OCI-LY7 (cell line): ENCODE results near the gene CSNK1D.

ENCODE experiments used
- EZH2phosphoT487 ChIP-seq: fragments of 200-600 bp; sonication (generic); IDR thresholded peaks from 2 replicates; pipeline ENCODE4 v1.6.1; 2018; ENCODE audit warnings: low read depth, borderline replicate concordance, mild to moderate bottlenecking, mixed run types, antibody characterized with exemption, low read length, moderate library complexity, mixed read lengths
- TF ChIP-seq, protein P1 (sequence below): fragments of 200-600 bp; sonication (generic); conservative IDR thresholded peaks from 2 replicates; pipeline ENCODE4 v1.5.1; 2014; ENCODE audit warnings: mild to moderate bottlenecking, antibody characterized with exemption, low read length, moderate library complexity, mixed read lengths

DNA sequence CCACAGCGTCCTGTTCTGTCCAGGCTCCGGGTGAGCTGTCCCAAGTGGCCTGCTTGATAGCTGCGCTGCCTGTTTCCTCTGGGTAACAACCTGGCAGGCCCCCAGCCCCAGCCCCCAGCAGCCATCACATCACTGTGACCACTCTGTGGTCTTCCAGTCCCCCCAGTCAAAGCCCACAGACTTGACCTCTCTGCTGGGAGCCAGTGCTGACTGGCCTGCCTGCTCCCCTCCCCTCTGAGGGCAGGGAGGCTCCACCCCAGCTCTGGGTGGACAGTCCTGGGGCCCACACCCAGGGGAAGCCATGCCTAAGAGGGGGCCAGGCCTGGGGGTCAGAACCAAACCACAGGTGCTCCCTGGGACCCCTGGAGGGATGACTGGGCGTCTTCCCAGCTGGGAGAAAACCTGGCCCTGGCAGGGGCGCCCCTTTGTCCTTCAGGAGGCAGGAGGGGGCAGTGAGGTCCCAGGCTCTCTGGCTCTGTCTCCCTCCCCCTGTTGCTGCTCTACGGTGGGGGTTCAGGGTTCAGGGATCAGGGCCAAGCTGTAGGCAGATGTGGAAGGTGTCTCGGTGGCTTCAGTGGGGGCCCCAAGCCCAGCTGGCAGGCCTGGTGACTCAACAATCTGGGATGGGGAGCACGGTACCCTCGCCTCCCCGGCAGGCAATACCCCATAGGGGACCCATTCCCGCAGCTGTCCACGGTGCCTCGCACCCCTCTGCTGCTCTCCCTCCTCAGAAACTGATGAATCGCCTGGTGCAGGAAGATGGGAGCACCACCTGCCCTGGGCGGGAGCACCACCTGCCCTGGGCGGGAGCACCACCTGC is 46.5 kb downstream of the CSNK1D start:
- TF ChIP-seq, protein P1, sequence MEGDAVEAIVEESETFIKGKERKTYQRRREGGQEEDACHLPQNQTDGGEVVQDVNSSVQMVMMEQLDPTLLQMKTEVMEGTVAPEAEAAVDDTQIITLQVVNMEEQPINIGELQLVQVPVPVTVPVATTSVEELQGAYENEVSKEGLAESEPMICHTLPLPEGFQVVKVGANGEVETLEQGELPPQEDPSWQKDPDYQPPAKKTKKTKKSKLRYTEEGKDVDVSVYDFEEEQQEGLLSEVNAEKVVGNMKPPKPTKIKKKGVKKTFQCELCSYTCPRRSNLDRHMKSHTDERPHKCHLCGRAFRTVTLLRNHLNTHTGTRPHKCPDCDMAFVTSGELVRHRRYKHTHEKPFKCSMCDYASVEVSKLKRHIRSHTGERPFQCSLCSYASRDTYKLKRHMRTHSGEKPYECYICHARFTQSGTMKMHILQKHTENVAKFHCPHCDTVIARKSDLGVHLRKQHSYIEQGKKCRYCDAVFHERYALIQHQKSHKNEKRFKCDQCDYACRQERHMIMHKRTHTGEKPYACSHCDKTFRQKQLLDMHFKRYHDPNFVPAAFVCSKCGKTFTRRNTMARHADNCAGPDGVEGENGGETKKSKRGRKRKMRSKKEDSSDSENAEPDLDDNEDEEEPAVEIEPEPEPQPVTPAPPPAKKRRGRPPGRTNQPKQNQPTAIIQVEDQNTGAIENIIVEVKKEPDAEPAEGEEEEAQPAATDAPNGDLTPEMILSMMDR, result no peak
- no peak for TF ChIP-seq EZH2phosphoT487
